ENCODE results near the gene CDS1. TPM values are rescaled to one million over a fixed set of nuclear protein-coding genes. Genes with fewer than 3 reads are reported as not detected.

CDS1 gene
- total RNA-seq, 2 donors from 2014 or later = 13.9 to 19.9 TPM

DNA sequence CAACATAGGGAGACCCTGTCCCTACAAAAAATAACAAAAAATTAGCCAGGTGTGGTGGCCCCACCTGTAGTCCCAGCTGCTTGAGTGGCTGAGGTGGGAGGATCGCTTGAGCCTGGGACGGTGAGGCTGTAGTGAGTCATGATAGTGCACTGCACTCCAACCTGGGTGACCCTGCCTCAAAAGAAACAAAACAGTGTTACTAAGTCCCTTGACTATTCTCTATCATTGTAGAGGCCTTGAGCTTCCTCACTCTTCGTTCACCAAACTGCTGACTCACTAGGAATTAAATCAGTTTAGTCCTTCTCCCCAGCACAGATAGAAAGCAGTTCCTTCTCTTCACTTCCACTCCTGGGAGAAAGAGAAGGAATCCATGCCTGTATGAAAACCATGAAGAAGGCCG lies 14.5 kb downstream of the CDS1 start:
- intact Hi-C loops (cut with DNase I) = no loop called here
- H3K27me3 ChIP-seq (replicated peaks; ENCODE audit: insufficient read depth) = no peaks in the 10 kb centered on the region
- no peaks in the 10 kb centered on the region for H3K4me1 ChIP-seq (replicated peaks)
- H3K36me3 ChIP-seq = no peaks in the 10 kb centered on the region
- no peaks in the 10 kb centered on the region for H3K9me3 ChIP-seq
- H3K4me3 ChIP-seq = no peak overlapping the region
- TF ChIP-seq POLR2AphosphoS5 (IDR thresholded peaks at IDR 0.05) (no peak), POLR2A (IDR thresholded peaks at IDR 0.05) (no peak)
- TF ChIP-seq, protein P1, sequence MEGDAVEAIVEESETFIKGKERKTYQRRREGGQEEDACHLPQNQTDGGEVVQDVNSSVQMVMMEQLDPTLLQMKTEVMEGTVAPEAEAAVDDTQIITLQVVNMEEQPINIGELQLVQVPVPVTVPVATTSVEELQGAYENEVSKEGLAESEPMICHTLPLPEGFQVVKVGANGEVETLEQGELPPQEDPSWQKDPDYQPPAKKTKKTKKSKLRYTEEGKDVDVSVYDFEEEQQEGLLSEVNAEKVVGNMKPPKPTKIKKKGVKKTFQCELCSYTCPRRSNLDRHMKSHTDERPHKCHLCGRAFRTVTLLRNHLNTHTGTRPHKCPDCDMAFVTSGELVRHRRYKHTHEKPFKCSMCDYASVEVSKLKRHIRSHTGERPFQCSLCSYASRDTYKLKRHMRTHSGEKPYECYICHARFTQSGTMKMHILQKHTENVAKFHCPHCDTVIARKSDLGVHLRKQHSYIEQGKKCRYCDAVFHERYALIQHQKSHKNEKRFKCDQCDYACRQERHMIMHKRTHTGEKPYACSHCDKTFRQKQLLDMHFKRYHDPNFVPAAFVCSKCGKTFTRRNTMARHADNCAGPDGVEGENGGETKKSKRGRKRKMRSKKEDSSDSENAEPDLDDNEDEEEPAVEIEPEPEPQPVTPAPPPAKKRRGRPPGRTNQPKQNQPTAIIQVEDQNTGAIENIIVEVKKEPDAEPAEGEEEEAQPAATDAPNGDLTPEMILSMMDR (IDR thresholded peaks at IDR 0.05) = no peak
- no peak for DNase-seq (ENCODE audit: low spot score)
- 96% methylated on average over 4 of the region's 4 CpGs for WGBS
- no peak overlapping the region for H3K27ac ChIP-seq

DNA sequence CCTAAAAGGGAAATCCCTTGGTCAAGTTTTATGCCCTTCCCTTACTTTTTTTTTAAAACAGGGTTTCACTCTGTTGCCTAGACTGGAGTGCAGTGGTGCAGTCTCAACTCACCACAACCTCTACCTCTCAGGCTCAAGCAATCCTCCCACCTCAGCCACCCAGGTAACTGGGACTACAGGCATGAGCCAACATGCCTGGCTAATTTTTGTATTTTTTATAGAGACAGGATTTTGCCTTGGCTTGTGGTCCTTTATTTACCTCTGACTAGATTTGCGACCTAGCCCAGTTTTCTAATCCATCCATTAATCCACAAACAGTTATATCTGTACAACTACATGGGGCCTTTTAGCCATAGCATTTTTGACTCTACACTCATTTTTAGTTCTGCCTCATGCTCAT lies 23.7 kb downstream of the CDS1 start:
- Histone ChIP-seq H3K4me3 (no peak overlapping the region), H3K4me1 (replicated peaks) (no peaks in the 10 kb centered on the region), H3K36me3 (no peaks in the 10 kb centered on the region), H3K27me3 (replicated peaks; ENCODE audit: insufficient read depth) (no peaks in the 10 kb centered on the region), H3K9me3 (no peaks in the 10 kb centered on the region), H3K27ac (no peak overlapping the region)
- peak; percentile 15 for TF ChIP-seq POLR2AphosphoS5 (IDR thresholded peaks at IDR 0.05)
- TF ChIP-seq, protein P1 (IDR thresholded peaks at IDR 0.05) = no peak
- 52% methylated on average over 1 of the region's 1 CpG for WGBS
- intact Hi-C loops (cut with DNase I) = no loop called here
- DNase-seq (ENCODE audit: low spot score) = peak; percentile 10

DNA sequence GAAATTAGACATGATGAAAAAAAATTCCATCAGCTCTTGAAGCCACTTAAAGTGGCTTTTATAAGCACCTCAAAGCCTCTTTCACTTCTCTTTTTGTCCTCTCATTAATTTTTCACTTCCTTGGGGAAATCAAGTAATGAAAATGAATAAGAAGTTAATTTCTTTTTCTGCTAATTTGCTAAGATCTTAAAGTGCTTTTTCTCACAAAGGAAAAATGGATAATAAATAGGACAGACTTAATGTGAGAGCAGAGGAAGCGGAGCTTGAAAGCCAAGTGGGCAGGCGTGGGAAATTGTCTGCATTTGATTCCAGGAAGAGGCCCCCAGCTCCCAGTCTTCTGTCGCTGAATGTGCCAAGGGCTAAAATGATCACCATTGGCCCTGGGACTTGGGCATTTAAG lies 28.6 kb downstream of the CDS1 start:
- no peak overlapping the region for H3K4me3 ChIP-seq

DNA sequence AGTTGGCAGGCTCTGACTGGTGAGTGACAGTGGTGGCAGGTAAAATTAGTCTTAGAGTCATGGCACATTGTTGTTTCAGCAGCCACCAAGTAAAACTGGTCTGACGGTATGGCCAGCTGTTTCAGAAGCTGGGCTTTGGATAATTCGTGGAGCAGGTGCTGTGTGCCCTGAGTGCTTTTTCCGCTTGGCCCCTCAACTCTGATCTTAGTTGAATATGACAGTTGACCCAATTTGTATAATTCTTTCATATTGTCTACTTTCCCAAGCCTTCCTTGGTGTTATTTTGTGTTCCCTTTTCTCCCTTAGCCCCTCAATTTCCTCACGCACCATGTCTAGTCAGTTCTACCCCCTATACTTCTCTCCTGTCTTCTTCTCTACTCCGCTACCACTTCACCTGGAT lies 32.0 kb downstream of the CDS1 start:
- no peaks in the 10 kb centered on the region for H3K36me3 ChIP-seq
- intact Hi-C loops (cut with DNase I) = no loop called here
- H3K9me3 ChIP-seq = no peaks in the 10 kb centered on the region
- H3K4me1 ChIP-seq (replicated peaks) = no peaks in the 10 kb centered on the region
- no peak overlapping the region for H3K27ac ChIP-seq
- no peaks in the 10 kb centered on the region for H3K27me3 ChIP-seq (replicated peaks; ENCODE audit: insufficient read depth)
- TF ChIP-seq POLR2A (IDR thresholded peaks at IDR 0.05) (no peak), POLR2AphosphoS5 (IDR thresholded peaks at IDR 0.05) (no peak)
- TF ChIP-seq, protein P1 (IDR thresholded peaks at IDR 0.05) = no peak
- no peak for DNase-seq (ENCODE audit: low spot score)
- H3K4me3 ChIP-seq = no peak overlapping the region
- WGBS = 89% methylated on average over 5 of the region's 5 CpGs

More for the DNA sequence above, 28.6 kb downstream of the CDS1 start:
- Histone ChIP-seq H3K4me1 (replicated peaks) (no peaks in the 10 kb centered on the region), H3K36me3 (no peaks in the 10 kb centered on the region), H3K27ac (no peak overlapping the region), H3K27me3 (replicated peaks; ENCODE audit: insufficient read depth) (no peaks in the 10 kb centered on the region), H3K9me3 (no peaks in the 10 kb centered on the region)
- intact Hi-C loops (cut with DNase I) = no loop called here
- no peak for DNase-seq (ENCODE audit: low spot score)
- 87% methylated on average over 3 of the region's 3 CpGs for WGBS
- no peak for TF ChIP-seq POLR2AphosphoS5 (IDR thresholded peaks at IDR 0.05)
- TF ChIP-seq, protein P1 (IDR thresholded peaks at IDR 0.05) = no peak
- TF ChIP-seq POLR2A (IDR thresholded peaks at IDR 0.05) = no peak

DNA sequence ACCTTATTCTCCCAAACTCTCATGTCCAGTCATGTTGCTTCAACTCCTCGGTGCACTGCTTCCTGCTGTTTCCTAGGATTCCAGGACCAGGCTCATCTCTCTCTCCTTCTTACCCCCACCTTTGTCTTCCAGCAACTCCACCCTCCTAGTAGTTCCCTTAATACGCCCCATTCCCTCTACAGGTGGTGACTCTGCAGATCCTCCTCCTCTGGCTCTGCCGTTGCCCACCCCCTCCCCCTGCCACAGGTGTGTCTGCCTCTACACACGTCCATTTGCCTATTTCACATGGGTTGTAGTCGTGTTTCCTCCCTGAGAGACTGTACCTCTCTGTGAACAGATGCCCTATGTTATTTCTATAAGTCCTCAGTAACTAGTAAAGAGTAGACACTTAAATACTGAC lies 32.4 kb downstream of the CDS1 start:
- Histone ChIP-seq H3K9me3 (no peaks in the 10 kb centered on the region), H3K4me3 (no peak overlapping the region), H3K27ac (no peak overlapping the region), H3K27me3 (replicated peaks; ENCODE audit: insufficient read depth) (no peaks in the 10 kb centered on the region), H3K36me3 (no peaks in the 10 kb centered on the region), H3K4me1 (replicated peaks) (no peaks in the 10 kb centered on the region)
- 82% methylated on average over 5 of the region's 5 CpGs for WGBS
- TF ChIP-seq POLR2AphosphoS5 (IDR thresholded peaks at IDR 0.05) (no peak), POLR2A (IDR thresholded peaks at IDR 0.05) (no peak)
- TF ChIP-seq, protein P1 (IDR thresholded peaks at IDR 0.05) = no peak
- no peak for DNase-seq (ENCODE audit: low spot score)
- intact Hi-C loops (cut with DNase I) = no loop called here

Measured in prostate gland (tissue), 2 donors.